NCI-H748 (cell line): ENCODE measurements around the gene ROBO2.

Experiments used
- DNase-seq: peaks from one replicate; lab custom pipeline; 2025; ENCODE audit not compliant: unreplicated experiment; lab: John Stamatoyannopoulos, UW

The ROBO2 gene

DNA sequence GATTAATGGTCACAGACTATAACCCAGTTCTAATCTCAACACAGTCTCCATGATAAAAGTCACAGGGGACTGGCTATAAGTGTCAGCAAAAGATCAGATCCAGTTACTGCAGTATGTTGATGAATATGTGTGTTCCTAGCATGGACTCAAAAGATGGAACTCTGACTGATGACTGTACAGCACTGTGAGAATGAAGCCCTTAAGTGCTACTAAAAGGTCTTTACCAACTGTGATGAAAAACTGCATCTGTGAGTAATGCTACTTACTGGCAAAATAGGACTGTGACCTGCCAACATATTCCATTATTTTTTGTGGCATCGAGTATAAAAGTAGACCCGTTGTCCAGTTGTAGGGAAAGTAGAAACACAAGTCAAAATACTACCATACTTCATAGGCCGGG, 284.2 kb downstream of the ROBO2 start:
- no peak for DNase-seq

DNA sequence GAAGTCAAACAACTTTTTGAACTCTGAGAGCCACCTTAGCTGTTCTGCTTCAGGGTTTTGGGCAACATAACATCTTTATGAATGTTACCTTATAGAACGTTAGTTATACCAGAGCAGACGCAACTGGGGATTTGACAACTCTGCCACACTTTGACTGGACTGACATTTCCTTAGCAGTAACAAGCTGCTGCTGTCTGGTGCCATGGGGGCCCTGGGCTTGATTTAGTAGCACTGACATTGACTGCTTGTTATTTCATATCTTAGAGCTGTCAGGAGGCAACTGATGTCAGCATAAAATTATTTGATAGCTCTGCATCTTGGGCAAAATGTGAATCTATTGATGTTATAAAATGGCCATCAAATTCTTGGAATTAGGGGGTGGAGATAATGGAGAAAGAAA, 285.4 kb downstream of the ROBO2 start:
- DNase-seq: no peak

GRCh38 chr3:77325702-77326101, 285.8 kb downstream of the ROBO2 start:
- DNase-seq: no peak

DNA sequence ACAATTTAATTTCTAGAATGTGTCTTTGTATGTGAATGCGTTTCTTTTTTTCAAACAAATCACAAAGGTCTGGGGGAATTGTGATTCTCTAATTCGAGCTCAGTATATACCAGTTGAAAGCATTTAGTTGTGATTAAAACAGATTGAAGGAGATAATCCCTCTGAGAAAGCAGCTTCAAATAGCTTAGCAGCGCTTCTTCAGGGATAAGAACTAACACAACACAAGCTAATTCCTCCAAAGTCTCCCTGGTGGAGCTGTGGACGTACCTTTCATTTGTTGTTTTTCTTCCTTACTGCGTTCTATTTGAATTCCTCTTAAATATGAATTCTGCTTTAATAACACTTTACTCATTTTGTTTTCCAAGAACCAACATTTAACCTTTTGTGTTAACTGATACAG, 286.7 kb downstream of the ROBO2 start:
- no peak for DNase-seq

DNA sequence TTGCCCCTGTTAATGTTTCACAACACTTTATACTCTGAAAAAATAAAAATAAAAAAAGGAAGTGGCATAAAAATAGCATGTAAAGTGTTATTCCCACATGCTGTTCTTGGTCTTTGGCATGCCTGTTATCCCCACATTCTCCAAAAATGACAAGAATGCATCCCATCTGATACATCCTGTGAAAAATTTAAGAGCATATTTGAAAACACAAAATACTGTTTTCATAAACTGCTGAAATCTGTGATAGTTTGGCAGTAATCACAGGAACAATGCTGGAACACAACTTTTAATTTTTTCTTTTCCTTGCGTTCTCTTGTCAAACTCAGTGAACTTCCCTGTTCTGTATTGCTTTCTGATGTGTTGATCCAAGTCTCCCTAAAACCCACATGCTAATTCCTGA, 288.8 kb downstream of the ROBO2 start:
- DNase-seq: no peak

GRCh38 chr3:77329116-77329515, 289.2 kb downstream of the ROBO2 start:
- peak; percentile 69 for DNase-seq

DNA sequence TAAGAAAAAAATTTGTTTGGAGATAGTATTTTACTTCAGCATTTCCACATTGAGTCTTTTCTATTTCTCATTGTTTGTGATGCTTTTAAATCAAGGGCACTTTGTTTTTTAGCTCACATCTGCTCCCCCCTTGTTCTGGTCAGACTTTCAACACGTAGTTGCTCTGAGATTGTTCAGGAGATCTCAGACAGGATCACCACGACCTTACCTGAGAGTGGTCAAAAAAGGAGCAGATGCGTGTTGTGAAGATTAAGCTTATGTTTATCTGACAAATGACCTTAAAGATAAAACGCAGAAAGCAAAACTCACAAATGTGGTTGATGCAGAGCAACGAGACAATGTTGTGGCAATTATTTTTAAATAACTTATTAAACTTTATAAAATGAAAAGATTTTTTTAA, 298.3 kb downstream of the ROBO2 start:
- DNase-seq: peak; percentile 21

- peak; percentile 15 for DNase-seq
Measured at GRCh38 chr3:77342027-77342426, 302.1 kb downstream of the ROBO2 start.

DNA sequence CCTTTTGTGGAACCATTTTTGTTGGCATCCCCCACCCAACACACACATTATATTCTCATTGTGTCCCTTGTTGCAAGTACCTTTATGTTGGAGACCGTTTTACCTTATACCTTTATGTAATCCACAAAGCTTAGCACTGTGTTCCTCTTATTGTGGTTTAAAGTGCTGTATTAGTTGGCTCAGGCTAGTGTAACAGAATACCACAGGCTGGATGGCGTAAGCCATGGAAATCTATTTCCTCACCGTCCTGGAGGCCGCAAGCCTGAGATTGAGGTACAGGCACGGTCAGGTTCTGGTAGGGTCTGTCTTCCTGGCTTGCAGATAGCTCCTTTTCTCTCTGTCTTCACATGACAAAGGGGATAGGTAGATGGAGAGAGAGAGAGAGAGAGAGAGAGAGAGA, 302.8 kb downstream of the ROBO2 start:
- peak; percentile 2 for DNase-seq

- DNase-seq: no peak
Measured at GRCh38 chr3:77345009-77345408, 305.1 kb downstream of the ROBO2 start.

DNA sequence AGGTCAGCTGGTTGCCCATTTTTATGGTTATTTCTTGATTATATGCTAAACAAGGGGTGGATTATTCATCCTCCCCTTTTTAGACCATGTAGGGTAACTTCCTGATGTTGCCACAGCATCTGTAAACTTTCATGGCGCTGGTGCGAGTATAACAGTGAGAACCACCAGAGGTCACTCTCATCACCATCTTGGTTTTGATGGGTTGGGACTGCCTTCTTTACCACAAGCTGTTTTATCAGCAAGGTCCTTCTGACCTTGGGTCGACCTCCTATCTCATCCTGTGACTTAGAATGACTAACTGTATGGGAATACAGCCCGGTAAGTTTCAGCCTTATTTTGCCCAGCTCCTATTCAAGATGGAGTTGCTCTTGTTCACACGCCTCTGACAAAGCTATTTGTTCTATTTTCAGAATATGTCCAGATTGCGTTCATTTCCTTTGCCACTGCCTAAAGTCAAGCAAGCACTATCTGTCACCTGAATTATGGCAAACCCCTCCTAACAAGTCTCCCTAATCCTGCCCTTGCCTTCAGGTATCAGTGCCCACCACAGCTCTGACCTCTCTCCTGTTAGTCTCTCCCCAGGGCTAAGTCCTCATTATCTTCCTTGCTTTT, 308.5 kb downstream of the ROBO2 start:
- peak; percentile 8 for DNase-seq

- no peak for DNase-seq
Measured at GRCh38 chr3:77354958-77355357, 315.1 kb downstream of the ROBO2 start.

GRCh38 chr3:77362936-77363335, 323.0 kb downstream of the ROBO2 start:
- no peak for DNase-seq

- DNase-seq: no peak
Measured at GRCh38 chr3:77365152-77365551, 325.3 kb downstream of the ROBO2 start.

DNA sequence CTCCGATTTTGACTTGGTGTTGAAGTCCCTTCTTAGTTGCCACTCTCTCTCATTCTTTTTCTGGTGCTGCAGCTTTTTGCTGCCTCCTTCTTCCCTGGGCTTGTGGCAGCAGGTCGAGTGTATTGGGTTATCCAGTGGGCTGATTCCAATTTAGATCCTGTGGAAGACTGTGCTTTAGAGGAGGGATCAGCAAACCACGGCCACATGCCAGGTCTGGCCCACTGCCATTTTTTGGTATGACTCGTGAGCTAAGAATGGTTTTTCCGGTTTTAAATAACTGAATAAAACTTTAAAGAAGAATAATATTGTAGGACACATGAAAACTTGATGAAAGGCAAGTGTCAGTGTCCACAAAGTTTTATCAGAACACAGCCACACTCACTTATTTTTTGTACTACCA, 330.5 kb downstream of the ROBO2 start:
- no peak for DNase-seq

- DNase-seq: no peak
Measured at GRCh38 chr3:77372018-77372417, 332.1 kb downstream of the ROBO2 start.

GRCh38 chr3:77372634-77373346, 332.9 kb downstream of the ROBO2 start:
- no peak for DNase-seq

- no peak for DNase-seq
Measured at GRCh38 chr3:77373619-77374018, 333.7 kb downstream of the ROBO2 start.

- DNase-seq: no peak
Measured at GRCh38 chr3:77376511-77376910, 336.6 kb downstream of the ROBO2 start.

DNA sequence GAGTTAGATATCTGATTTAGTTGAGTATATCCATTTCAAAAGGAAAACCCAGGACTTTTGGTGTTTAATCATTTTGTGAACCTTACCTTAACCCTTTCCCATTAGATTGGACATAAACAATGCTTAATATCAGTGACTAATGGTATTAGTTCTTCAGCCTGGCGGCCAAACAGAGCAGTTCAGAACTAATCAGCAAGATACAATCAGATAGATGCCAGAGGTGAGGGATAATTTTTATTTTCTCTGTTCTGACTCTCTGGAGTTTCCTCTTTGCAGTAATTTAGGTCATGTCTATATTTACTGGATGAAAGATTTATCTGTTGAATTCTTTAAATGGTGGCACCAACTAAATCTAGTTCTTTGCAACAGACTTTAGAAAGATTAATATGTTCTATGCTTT, 337.8 kb downstream of the ROBO2 start:
- DNase-seq: no peak

GRCh38 chr3:77380136-77380535, 340.2 kb downstream of the ROBO2 start:
- DNase-seq: no peak

DNA sequence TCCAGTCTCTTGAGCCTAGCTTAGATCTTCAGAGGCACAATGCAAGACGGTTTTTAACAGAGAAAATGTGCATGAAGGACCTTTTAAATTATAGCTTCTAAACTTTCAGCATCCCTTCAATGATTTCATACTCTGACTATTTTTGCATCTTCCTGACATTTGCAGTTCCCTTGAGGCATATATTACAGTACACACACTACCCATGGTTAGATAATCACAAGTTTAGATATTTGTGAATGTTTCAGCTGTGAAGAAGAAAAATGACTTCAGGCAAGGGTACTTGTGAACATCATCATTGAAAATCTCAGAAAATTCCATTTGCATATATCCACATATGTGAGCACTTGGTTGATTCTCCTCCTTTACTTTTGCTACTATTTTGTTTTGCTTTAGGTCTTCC, 341.5 kb downstream of the ROBO2 start:
- no peak for DNase-seq

GRCh38 chr3:77392181-77392580, 352.3 kb downstream of the ROBO2 start:
- no peak for DNase-seq
